IPS-NIHi11 (cell line): ENCODE results near the gene SLC6A1.
"Not testable (repeated sequence)": the region's sequence is repeated elsewhere in the genome, so short reads cannot be mapped to it uniquely, and the experiment has no call there.

Experiments used
- DNase-seq: peaks from one replicate; pipeline ENCODE4 v3.0.0; 2012; ENCODE audit warnings: mixed read lengths, low spot score

The SLC6A1 gene

GRCh38 chr3:11060500-11061251, 68.1 kb downstream of the SLC6A1 start:
- DNase-seq = peak; percentile 87

- not testable (repeated sequence) for DNase-seq
These were observed 68.8 kb downstream of the SLC6A1 start for GRCh38 chr3:11061268-11061871.

GRCh38 chr3:11062704-11063103, 70.2 kb downstream of the SLC6A1 start:
- no peak for DNase-seq

- DNase-seq = no peak
These were observed 78.7 kb downstream of the SLC6A1 start for GRCh38 chr3:11071096-11071755.

GRCh38 chr3:11072631-11073030, 80.1 kb downstream of the SLC6A1 start:
- no peak for DNase-seq

- no peak for DNase-seq
These were observed 81.5 kb downstream of the SLC6A1 start for GRCh38 chr3:11074011-11074410.

- DNase-seq = no peak
These were observed 81.9 kb downstream of the SLC6A1 start for GRCh38 chr3:11074451-11074850.

GRCh38 chr3:11075122-11075521, 82.6 kb downstream of the SLC6A1 start:
- not testable (repeated sequence) for DNase-seq

GRCh38 chr3:11076711-11077110, 84.2 kb downstream of the SLC6A1 start:
- peak; percentile 37 for DNase-seq

GRCh38 chr3:11077466-11077865, 84.9 kb downstream of the SLC6A1 start:
- no peak for DNase-seq

- DNase-seq = no peak
These were observed 86.4 kb downstream of the SLC6A1 start for GRCh38 chr3:11078826-11079515.

- no peak for DNase-seq
These were observed 87.9 kb downstream of the SLC6A1 start for GRCh38 chr3:11080492-11080891.

GRCh38 chr3:11084098-11084497, 91.5 kb downstream of the SLC6A1 start:
- no peak for DNase-seq

GRCh38 chr3:11084677-11085076, 92.1 kb downstream of the SLC6A1 start:
- DNase-seq = no peak

- DNase-seq = no peak
These were observed 92.7 kb downstream of the SLC6A1 start for GRCh38 chr3:11085093-11085840.

- DNase-seq = no peak
These were observed 94.3 kb downstream of the SLC6A1 start for GRCh38 chr3:11086856-11087255.

- no peak for DNase-seq
These were observed 95.5 kb downstream of the SLC6A1 start for GRCh38 chr3:11088066-11088465.

- no peak for DNase-seq
These were observed 96.3 kb downstream of the SLC6A1 start for GRCh38 chr3:11088831-11089230.
